GM11168 (cell line): ENCODE measurements around the gene RTCA.
"Not testable (repeated sequence)": the region's sequence is repeated elsewhere in the genome, so short reads cannot be mapped to it uniquely, and the experiment has no call there.

Source experiments
- in situ Hi-C: fragments of 300-500 bp; cut with MboI; formaldehyde crosslinking; loops from one replicate; pipeline ENCODE4 v1.12.0; 2022; ENCODE audit warnings: low sequenced_read_pairs; ENCODE audit not compliant: unreplicated experiment

The RTCA gene

GRCh38 chr1:100256273-100256672 lies 9.7 kb upstream of the RTCA start:
- in situ Hi-C loops = not testable (repeated sequence)

- in situ Hi-C loops = not testable (repeated sequence)
Measured at GRCh38 chr1:100258427-100258826, 7.6 kb upstream of the RTCA start.

- in situ Hi-C loops = no loop called here
Measured at GRCh38 chr1:100261686-100262085, 4.3 kb upstream of the RTCA start.

- in situ Hi-C loops = not testable (repeated sequence)
Measured at GRCh38 chr1:100264081-100264480, 1.9 kb upstream of the RTCA start.

GRCh38 chr1:100265562-100265930 lies 470 bp upstream of the RTCA start:
- in situ Hi-C loops = no loop called here

GRCh38 chr1:100266741-100267140 lies 725 bp downstream of the RTCA start:
- in situ Hi-C loops = no loop called here

- in situ Hi-C loops = no loop called here
Measured at GRCh38 chr1:100267284-100267683, 1.3 kb downstream of the RTCA start.

GRCh38 chr1:100268202-100268601 lies 2.2 kb downstream of the RTCA start:
- in situ Hi-C loops = no loop called here

GRCh38 chr1:100277866-100278265 lies 11.8 kb downstream of the RTCA start:
- in situ Hi-C loops = no loop called here

GRCh38 chr1:100279358-100279923 lies 13.4 kb downstream of the RTCA start:
- in situ Hi-C loops = no loop called here

- in situ Hi-C loops = no loop called here
Measured at GRCh38 chr1:100279954-100280682, 14.1 kb downstream of the RTCA start.

GRCh38 chr1:100284591-100284990 lies 18.6 kb downstream of the RTCA start:
- in situ Hi-C loops = no loop called here

- in situ Hi-C loops = no loop called here
Measured at GRCh38 chr1:100287162-100287561, 21.1 kb downstream of the RTCA start.

- in situ Hi-C loops = no loop called here
Measured at GRCh38 chr1:100290291-100290690, 24.3 kb downstream of the RTCA start.

GRCh38 chr1:100292711-100293110 lies 26.7 kb downstream of the RTCA start:
- in situ Hi-C loops = no loop called here

- in situ Hi-C loops = no loop called here
Measured at GRCh38 chr1:100296140-100296539, 30.1 kb downstream of the RTCA start.

- in situ Hi-C loops = not testable (repeated sequence)
Measured at GRCh38 chr1:100296997-100297396, 31.0 kb downstream of the RTCA start.

GRCh38 chr1:100298512-100298911 lies 32.5 kb downstream of the RTCA start:
- in situ Hi-C loops = no loop called here

GRCh38 chr1:100299521-100300222 lies 33.7 kb downstream of the RTCA start:
- in situ Hi-C loops = no loop called here

GRCh38 chr1:100300691-100301090 lies 34.7 kb downstream of the RTCA start:
- in situ Hi-C loops = no loop called here

- in situ Hi-C loops = no loop called here
Measured at GRCh38 chr1:100302739-100303138, 36.7 kb downstream of the RTCA start.

GRCh38 chr1:100304227-100304626 lies 38.2 kb downstream of the RTCA start:
- in situ Hi-C loops = no loop called here
